Endometrial microvascular endothelial cells (primary cell): ENCODE data around the gene SPATA24. TPM values are rescaled to one million over a fixed set of nuclear protein-coding genes. Genes with fewer than 3 reads are reported as not detected.
"Not testable (repeated sequence)": the region's sequence is repeated elsewhere in the genome, so short reads cannot be mapped to it uniquely, and the experiment has no call there.

ENCODE experiments used
- in situ Hi-C: cut with HindIII; loops from 2 replicates; pipeline ENCODE4 v1.10.0; 2017; ENCODE audit warnings: low sequenced_read_pairs, low pct_unique_long_range_greater_than_20kb; ENCODE audit errors: inconsistent ontology term
- total RNA-seq: library from RNA; depleted of rRNA; stranded (reverse); fragments of >200 nt; gene quantifications from one replicate; pipeline ENCODE4 v1.2.3, GENCODE V29; 2015; ENCODE audit errors: inconsistent ontology term

SPATA24 gene
- total RNA-seq, 1 donor from 2014 or later, result 10.4 TPM

GRCh38 chr5:139419226-139420192 lies 15.6 kb upstream of the SPATA24 start:
- in situ Hi-C loops, result loop anchor here (10.0 kb wide), 1 partner anchor 105 kb away; no protein-coding TSS in a partner anchor

- in situ Hi-C loops, result loop anchor here (10.0 kb wide), 1 partner anchor 106 kb away; no protein-coding TSS in a partner anchor
Measured at GRCh38 chr5:139418793-139419192, 14.9 kb upstream of the SPATA24 start.

DNA sequence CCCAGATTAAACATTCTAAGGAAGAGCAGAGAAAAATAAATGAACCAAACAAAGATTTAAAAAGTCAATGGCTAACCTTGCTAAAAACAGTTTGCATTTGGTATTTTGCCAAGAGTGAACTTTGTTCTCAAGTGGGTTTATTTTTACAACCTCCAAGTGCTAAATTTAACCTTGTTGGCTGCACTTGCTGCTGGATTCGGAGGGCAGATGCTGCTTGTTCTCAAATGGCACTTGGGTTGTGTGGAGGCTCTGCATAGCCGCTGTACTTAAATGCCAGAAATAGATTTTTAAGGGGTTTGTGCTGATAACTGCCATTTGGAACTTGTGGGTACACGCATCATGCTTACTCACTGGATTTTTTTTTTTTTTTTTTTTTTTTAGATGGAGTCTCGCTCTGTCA lies 13.3 kb upstream of the SPATA24 start:
- in situ Hi-C loops, result loop anchor here (10.0 kb wide), 1 partner anchor 108 kb away; no protein-coding TSS in a partner anchor

GRCh38 chr5:139416651-139417050 lies 12.8 kb upstream of the SPATA24 start:
- in situ Hi-C loops, result loop anchor here (10.0 kb wide), 1 partner anchor 108 kb away; no protein-coding TSS in a partner anchor

DNA sequence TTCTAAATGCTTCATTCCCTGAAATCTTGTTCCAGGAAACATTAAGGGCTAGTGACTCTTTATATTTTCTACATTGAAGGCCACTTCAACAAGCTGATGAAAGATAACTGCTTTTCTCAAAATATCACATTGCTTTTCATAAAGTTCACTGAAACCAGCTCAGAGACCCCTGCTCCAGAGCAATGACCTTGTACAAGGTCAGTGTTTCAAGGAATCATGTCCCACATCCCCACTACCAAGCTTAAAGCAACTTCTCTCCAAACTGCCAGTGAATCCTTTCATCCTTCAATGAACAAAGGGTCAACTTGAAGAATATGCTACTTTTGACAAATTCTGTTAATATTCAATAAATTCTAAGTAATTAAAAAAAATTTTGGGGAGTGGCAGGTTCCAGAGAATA lies 12.0 kb upstream of the SPATA24 start:
- in situ Hi-C loops, result loop anchor here (10.0 kb wide), 1 partner anchor 109 kb away; no protein-coding TSS in a partner anchor

- in situ Hi-C loops, result loop anchor here (10.0 kb wide), 1 partner anchor 109 kb away; no protein-coding TSS in a partner anchor
Measured at GRCh38 chr5:139415221-139415861, 11.5 kb upstream of the SPATA24 start.

- in situ Hi-C loops, result loop anchor here (10.0 kb wide), 1 partner anchor 110 kb away; no protein-coding TSS in a partner anchor
Measured at GRCh38 chr5:139414581-139415130, 10.8 kb upstream of the SPATA24 start.

DNA sequence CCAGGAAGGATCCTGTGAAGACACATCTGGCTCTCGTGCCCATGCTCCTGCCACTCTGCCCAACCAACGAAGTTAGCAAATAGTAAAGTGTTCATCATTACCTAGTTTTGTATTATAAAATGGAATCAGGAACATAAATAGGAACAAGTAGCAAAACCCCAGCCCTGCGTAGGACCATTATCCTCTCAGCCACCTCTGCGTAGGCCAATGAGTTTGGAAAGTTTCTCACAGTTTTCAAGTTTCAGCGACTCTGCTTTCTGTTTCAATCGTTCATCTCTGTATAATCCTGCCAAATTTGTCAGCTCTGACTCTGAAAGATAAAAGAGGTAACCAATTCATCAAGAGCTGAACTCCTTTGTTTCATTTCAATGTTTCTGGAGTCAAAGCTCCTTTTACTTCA lies 10.1 kb upstream of the SPATA24 start:
- in situ Hi-C loops, result loop anchor here (10.0 kb wide), 1 partner anchor 111 kb away; no protein-coding TSS in a partner anchor

DNA sequence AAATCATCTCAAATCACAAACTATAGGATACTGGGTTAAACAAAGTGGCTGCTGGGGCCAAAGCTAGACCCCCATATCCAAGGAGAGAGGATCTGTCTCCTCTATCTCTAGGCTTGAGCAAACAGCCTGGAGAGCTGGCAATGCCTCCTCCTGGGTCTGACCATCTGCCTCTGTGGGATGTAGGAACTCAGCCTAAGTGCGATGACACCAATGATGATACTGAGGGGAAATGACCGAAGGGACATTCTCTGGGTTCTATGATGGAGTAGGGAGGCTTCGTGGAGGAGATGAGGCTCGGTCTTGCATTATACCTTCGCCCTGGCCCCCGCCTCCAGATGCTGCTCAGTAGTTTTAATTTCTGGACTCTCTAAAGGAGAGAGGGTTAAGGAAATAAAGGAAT lies 9.3 kb upstream of the SPATA24 start:
- in situ Hi-C loops, result loop anchor here (10.0 kb wide), 1 partner anchor 112 kb away; no protein-coding TSS in a partner anchor

- in situ Hi-C loops, result loop anchor here (10.0 kb wide), 1 partner anchor 114 kb away; no protein-coding TSS in a partner anchor
Measured at GRCh38 chr5:139410993-139411828, 7.3 kb upstream of the SPATA24 start.

DNA sequence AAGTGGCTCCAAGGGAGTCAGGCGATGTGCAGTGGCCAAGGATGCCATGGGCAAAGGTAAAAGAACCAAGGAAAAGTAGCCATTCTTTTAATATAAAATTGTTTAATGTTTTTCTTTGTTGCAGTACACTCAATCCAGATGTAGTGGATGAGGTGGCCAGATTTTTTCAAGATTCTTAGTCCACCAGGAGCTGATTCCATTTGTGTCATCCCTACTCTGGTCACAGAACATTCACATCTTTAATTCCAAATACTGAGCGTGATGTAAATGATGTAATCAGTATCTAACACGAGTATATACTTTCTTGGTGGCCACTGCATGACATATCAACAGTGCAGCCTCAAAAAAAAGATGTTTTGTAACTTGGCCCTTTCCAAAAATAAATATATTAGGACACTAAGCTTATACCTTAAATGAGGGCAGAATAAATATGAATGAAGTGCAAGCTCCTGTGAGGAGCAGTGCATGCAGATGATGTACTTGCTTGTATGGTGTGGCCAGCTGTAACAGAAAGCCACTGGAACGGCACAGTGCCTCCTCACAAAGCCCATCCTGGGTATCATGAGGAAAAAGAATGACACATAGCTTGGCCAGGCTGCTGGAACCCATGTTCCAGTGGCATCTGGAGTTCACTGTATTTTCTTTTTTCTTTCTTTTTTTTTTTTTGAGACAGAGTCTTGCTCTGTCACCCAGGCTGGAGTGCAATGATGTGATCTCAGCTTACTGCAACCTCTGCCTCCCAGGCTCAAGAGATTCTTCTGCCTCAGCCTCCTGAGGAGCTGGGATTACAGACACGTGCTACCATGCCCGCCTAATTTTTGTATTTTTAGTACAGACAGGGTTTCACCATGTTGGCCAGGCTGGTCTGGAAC lies 6.5 kb upstream of the SPATA24 start:
- in situ Hi-C loops, result loop anchor here (10.0 kb wide), 1 partner anchor 114 kb away; no protein-coding TSS in a partner anchor

GRCh38 chr5:139409116-139409515 lies 5.2 kb upstream of the SPATA24 start:
- in situ Hi-C loops, result not testable (repeated sequence)

GRCh38 chr5:139408191-139408590 lies 4.3 kb upstream of the SPATA24 start:
- in situ Hi-C loops, result no loop called here

- in situ Hi-C loops, result no loop called here
Measured at GRCh38 chr5:139407517-139407916, 3.6 kb upstream of the SPATA24 start.

DNA sequence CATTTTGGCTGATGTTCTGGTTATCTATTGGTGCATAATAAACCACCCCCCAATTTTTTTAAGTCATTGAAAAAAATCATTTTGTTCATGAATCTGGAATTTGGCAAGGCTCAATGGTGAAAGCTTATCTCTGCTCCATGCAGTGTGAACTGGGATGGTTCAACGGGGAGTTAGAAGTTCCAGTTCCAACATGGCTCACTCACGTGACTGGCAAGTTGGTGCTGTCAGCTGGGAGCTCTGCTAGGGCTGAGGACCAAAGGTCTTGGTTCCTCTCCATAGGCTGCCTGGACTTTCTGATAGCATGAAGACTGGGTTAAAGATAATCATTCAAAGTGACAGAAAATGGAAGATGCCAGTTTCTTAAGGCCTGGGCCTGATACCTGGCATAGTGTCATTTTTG lies 3.1 kb upstream of the SPATA24 start:
- in situ Hi-C loops, result no loop called here

DNA sequence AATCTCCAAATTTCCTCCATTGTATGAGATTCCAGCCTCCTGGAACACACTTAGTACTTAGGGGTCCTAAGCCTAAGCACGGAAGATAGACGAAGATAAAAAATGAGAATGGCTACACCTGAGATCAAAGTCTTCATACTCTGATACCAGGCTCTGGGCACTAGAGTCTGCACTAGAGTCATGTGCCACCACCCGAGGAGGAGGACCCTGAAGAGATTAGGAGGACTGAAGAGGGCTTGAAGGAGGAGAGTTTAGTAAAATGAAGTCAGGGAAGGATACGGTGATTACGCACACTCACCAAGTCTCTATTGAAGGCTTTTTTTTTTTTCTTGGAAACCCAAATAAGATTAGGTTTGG lies 573 bp upstream of the SPATA24 start:
- in situ Hi-C loops, result no loop called here

DNA sequence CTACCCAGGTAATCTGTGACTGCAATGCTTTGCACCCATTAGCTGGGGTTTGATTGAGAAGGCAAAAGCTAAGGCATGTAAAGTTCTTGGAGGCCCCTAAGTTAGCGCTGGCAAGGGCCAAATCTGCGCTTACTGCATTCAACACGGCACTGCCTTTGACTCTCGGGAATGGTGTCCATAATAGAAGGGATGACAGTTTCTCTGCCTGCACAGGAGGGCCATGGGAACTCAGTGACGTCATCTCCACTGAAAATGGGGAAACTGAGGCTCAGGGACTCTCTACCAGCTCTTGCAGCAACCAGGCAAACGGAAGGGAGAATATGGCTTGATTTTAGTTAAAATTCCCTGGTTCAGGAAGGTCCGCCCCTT lies 487 bp downstream of the SPATA24 start:
- in situ Hi-C loops, result no loop called here
